ENCODE measurements around the gene MS4A18.

DNA sequence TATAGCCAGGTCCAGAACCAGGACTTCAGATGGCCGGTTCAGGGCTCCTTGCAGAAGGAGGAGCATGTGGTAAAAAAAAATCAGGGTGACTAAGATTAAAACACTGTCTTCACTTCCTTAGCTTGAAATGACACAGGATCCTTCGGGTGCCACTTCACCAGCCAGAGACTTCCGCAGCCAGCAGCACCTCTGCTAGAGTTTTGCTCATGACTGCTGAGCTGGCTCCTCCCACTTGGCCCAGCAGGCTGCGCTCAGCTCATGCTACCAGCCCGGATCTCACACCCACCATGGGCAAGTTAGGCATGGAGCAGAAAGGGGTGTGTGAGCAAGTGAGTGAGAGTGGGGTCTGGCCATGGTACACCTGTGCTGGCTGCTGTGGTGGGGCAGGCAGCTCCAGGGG is 6.6 kb upstream of the MS4A18 start:
- TF ChIP-seq ZNF274 (IDR thresholded peaks at IDR 0.05; ENCODE audit: low read depth, low read length) = no peak
- TF ChIP-seq YY1 (IDR thresholded peaks at IDR 0.05; ENCODE audit: insufficient read depth, insufficient read length) = no peak
- TF ChIP-seq SUZ12 (IDR thresholded peaks at IDR 0.05; ENCODE audit: extremely low read depth, insufficient read depth, insufficient read length) = no peak

Data from NT2/D1 (cell line).